ENCODE data around the gene CACNA2D3.

Gene CACNA2D3

DNA sequence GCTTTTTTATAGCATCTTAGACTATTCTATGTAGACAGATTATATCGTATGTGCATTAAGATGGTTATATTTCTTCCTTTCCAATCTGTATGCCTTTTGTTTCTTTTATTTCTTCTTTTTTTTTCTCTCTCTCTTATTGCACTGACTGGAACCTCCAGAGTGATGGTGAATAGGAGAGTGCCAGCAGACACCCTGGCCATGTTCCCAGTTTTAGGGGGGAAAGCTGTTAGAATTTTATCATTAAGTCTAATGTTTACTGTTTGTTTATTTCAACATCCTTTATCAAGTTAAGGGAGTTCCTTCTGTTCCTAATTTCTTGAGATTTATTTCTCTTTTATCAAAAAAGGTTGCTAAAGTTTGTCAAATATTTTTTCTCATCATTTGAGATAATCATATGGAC is 922.1 kb downstream of the CACNA2D3 start:
- H3K27ac ChIP-seq, result no peak overlapping the region
- TF ChIP-seq, protein P1, sequence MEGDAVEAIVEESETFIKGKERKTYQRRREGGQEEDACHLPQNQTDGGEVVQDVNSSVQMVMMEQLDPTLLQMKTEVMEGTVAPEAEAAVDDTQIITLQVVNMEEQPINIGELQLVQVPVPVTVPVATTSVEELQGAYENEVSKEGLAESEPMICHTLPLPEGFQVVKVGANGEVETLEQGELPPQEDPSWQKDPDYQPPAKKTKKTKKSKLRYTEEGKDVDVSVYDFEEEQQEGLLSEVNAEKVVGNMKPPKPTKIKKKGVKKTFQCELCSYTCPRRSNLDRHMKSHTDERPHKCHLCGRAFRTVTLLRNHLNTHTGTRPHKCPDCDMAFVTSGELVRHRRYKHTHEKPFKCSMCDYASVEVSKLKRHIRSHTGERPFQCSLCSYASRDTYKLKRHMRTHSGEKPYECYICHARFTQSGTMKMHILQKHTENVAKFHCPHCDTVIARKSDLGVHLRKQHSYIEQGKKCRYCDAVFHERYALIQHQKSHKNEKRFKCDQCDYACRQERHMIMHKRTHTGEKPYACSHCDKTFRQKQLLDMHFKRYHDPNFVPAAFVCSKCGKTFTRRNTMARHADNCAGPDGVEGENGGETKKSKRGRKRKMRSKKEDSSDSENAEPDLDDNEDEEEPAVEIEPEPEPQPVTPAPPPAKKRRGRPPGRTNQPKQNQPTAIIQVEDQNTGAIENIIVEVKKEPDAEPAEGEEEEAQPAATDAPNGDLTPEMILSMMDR (IDR thresholded peaks at IDR 0.05), result no peak
- no peak for TF ChIP-seq ZFX (IDR thresholded peaks at IDR 0.05; ENCODE audit: borderline replicate concordance)

DNA sequence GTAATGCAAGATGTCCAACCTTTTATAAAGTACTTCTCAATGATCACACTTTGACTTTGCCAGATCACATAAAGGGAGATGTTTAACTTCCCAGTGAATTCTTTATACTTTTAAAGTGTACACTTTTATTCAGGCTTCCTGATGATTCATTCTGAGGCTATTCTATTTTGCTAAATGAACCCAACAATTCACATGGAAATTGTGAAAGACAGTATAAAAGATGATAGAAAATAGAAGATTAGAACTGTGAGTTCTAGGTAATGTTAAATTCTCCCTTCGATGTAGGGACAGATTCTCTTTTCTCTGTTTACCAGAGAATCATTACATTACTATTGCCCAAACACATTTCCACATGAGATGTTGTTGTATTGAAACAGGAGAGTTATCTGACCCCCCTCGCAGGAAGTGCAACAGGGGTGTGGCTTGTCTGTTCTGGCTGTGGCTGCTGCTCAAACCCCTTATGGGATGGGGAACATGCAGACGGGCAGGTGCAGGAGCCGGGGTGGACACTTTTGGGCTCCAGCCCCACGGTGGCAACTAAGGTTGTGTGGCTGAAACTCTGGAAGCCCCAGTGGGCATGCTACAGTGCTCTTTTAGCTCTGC is 936.8 kb downstream of the CACNA2D3 start:
- no peak overlapping the region for H3K27ac ChIP-seq
- no peak for TF ChIP-seq ZFX (IDR thresholded peaks at IDR 0.05; ENCODE audit: borderline replicate concordance)
- TF ChIP-seq, protein P1 (IDR thresholded peaks at IDR 0.05), result no peak

DNA sequence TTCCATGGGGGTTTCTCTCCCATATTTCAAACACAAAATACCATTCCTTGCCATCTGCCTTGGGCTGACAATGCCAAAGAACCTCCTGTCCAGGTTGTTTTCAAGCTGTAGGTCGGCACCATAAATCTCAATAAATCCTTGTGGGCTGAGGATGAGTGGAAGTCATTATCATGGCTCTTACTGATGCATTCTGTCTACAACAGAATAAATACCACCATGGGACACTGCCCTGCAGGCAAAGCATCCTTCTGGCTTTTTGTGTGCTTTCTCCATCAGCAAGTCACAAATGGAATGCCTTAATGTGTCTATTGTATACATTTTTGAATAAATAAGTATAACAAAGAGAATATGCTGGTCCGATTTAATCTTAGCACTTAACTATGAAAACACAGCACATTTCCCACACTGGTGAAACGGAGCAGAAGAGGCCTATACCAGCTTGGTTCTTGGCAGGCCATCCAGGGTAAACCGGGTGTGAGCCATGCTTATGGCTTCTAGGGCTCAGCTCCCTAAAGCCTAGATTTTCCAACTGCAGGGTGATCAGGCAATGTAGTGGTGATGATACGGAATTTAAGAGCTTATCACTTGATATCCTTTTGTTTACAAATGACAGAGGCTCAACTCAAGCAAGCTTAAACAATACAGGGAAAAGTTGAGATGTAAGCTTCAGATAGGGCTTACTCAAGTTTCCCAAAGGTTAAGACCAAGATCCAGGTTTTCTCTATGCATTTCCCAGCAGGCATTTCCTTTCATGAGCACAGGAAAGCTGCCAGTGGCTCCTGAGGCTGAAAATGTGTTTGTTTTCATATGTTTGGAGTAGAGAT is 938.8 kb downstream of the CACNA2D3 start:
- TF ChIP-seq, protein P1 (IDR thresholded peaks at IDR 0.05), result no peak
- no peak for TF ChIP-seq ZFX (IDR thresholded peaks at IDR 0.05; ENCODE audit: borderline replicate concordance)
- H3K27ac ChIP-seq, result no peak overlapping the region

DNA sequence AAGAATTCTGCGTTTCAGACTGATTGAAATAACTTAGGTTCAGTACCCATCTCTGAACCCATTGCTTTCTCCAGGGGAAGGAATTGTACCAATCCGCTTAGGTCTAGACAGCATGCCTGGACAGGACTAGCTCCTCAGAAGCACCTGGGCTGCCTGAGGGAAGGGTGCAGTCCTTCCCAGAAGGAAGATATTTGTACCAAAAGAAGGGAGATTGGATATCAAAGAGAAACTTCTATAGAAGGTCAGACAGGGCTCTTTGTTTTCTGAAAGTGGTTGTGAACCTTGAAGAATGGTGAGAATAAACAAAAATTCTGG is 939.3 kb downstream of the CACNA2D3 start:
- TF ChIP-seq, protein P1 (IDR thresholded peaks at IDR 0.05), result no peak
- TF ChIP-seq ZFX (IDR thresholded peaks at IDR 0.05; ENCODE audit: borderline replicate concordance), result no peak
- H3K27ac ChIP-seq, result no peak overlapping the region

DNA sequence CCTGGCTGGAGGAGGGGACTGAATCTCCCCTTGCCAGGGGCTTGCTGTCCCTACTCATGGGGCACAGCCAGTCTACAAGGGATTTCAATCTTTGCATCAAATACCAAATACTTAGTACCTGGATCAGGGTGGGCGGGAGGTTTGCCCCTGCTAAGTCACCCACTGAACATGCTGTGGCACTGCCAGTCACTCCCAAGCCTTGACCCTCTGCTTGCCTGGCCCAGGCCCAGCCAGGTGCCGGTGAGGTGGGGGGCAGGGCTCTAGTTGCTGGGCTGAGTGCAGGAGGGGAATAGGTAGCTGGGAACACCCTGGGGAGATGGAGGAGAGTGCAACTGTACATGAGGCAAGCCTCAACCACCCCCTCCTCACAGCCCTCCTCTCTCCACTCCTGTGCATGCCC is 941.8 kb downstream of the CACNA2D3 start:
- TF ChIP-seq, protein P1 (IDR thresholded peaks at IDR 0.05), result no peak
- no peak for TF ChIP-seq ZFX (IDR thresholded peaks at IDR 0.05; ENCODE audit: borderline replicate concordance)
- no peak overlapping the region for H3K27ac ChIP-seq

DNA sequence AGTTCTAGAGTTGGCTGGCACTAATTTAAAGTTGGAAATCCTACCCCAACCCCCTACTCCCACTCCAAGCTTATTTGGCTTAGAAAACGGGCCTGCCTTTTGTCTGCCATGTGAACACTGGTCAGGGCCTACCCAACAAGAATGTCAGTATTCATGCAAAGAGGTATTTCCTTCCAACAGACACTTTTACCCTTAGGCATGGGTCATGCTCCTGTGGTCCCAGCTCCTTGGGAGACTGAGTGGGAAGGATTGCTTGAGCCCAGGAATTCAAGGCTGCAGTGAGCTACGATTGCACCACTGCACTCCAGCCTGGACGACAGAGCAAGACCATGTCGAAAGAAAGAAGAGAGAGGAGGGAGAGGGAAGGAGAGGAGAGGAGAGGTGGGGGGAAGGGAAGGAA is 943.0 kb downstream of the CACNA2D3 start:
- H3K27ac ChIP-seq, result no peak overlapping the region
- TF ChIP-seq ZFX (IDR thresholded peaks at IDR 0.05; ENCODE audit: borderline replicate concordance), result no peak
- TF ChIP-seq, protein P1 (IDR thresholded peaks at IDR 0.05), result no peak

DNA sequence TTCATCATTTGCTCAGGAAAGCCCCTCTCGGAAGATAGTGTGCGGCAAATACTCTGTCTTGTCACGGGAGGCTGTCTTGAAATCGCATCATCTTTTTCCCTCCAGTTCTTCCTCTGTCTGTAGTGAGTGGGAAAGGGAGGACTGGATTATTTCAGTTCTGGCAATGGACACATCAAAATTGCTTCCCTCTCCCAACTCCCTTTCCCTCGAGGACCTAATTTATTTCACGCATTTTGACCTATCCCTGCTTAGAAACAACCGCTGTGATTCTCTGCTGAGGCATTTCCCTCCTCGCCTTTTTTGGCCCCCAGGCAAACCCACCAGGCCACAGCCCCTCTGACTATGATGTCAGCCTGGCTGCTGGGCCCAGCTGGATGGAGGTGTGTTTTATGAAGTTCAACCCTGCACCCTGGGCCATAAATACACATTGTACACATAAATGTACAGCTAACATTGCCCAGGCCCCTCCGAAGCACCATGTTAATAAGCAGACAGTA is 944.2 kb downstream of the CACNA2D3 start:
- TF ChIP-seq ZFX (IDR thresholded peaks at IDR 0.05; ENCODE audit: borderline replicate concordance), result no peak
- TF ChIP-seq, protein P1 (IDR thresholded peaks at IDR 0.05), result no peak
- no peak overlapping the region for H3K27ac ChIP-seq
